ENCODE measurements around the gene FAM9A.

DNA sequence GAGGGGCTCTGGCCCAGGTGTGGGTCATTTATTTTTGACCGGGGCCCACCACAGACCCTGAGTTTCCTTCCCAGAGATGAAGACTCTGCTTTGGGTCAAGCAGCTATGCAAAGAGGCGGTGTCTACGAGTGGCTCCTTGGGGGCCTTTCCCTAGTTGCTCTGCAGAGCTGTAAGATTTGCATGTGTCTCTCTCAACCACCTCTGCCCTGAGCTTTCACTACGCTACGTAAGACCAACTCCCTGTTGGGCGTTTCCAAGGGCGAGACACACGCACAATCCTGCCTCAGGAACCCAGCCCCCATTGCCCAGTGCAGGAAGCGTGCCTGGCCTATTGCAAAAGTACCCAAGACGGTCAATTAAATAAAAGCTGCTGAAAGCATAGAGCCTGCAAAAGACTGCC lies 59.2 kb downstream of the FAM9A start:
- TF ChIP-seq, protein P1, sequence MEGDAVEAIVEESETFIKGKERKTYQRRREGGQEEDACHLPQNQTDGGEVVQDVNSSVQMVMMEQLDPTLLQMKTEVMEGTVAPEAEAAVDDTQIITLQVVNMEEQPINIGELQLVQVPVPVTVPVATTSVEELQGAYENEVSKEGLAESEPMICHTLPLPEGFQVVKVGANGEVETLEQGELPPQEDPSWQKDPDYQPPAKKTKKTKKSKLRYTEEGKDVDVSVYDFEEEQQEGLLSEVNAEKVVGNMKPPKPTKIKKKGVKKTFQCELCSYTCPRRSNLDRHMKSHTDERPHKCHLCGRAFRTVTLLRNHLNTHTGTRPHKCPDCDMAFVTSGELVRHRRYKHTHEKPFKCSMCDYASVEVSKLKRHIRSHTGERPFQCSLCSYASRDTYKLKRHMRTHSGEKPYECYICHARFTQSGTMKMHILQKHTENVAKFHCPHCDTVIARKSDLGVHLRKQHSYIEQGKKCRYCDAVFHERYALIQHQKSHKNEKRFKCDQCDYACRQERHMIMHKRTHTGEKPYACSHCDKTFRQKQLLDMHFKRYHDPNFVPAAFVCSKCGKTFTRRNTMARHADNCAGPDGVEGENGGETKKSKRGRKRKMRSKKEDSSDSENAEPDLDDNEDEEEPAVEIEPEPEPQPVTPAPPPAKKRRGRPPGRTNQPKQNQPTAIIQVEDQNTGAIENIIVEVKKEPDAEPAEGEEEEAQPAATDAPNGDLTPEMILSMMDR (conservative IDR thresholded peaks at IDR 0.05 in 1 of 2, IDR thresholded peaks at IDR 0.05 in 1 of 2; ENCODE audit: low read depth in 1 of 2, low read length in 2 of 2) = no peak
- no peak for TF ChIP-seq EZH2 (IDR thresholded peaks at IDR 0.05; ENCODE audit: low read length, missing control alignments)
